ENCODE results near the gene SPPL2B. TPM values are rescaled to one million over a fixed set of nuclear protein-coding genes. Genes with fewer than 3 reads are reported as not detected.
A peak's percentile ranks its signal among the peaks of the same experiment; 100 is the strongest.

SPPL2B gene
- total and polyA plus RNA-seq, 9 of the 15 experiments (the other 6 are each of a cell fraction or from before 2014, with no cell fraction given) = 0.20 to 81.2 (median 15.1) TPM

DNA sequence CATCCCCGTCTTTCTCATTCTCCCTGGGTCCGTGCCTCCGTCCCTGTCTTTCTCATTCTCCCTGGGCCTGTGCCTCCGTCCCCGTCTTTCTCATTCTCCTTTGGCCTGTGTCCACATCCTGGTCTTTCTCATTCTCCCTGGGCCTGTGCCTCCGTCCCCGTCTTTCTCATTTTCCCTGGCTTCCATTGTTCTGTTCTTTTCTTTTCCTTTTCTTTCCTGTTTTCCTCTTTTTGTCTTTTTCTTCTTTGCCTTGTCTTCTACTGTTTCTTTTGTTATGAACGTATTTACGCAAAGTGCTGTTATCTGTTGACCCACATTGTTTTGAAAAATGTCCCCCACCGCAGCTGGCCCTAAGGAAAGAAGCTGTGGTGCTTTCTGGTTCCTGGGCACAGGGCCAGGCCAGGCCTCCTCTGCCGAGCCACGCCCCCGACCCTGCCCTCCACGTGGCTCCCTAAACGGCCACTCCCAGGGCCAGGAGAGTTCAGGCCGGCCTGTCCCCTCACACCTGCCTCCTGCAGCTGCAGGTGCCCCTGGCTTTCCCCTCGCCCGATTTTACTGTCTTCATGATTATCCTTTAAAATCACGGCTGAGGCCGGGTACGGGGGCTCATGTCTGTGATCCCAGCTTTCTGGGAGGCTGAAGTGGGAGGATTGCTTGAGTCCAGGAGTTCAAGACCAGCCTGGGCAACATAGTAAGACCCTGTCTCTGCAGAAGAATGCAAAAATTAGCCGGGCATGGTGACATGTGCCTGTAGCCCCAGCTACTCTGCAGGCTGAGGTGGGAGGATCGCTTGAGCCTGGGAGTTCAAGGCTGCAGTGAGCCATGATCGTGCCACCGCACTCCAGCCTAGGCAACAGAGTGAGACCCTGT lies 17.5 kb downstream of the SPPL2B start (continued):
- TF ChIP-seq MBD2 (IDR thresholded peaks at IDR 0.05; ENCODE audit: borderline replicate concordance, low read depth) (no peak; the same call in 1 of the 2 replicates), ZNF274 (IDR thresholded peaks at IDR 0.05; ENCODE audit: borderline replicate concordance, low read depth, low read length) (no peak), ARID1B (IDR thresholded peaks at IDR 0.05) (peak; percentile 95), ZNF347 (CRISPR knock-in tag; IDR thresholded peaks at IDR 0.05; ENCODE audit: low read depth) (no peak), HDAC1 (IDR thresholded peaks at IDR 0.05) (peak in 1 of 2 experiments; percentile 88; a peak in 2 of 4 replicates), ZBTB7A (IDR thresholded peaks at IDR 0.05; ENCODE audit: borderline replicate concordance, control insufficient read depth, low read depth, low read length) (no peak), NR2F6 (CRISPR knock-in tag; IDR thresholded peaks at IDR 0.05) (no peak), NFRKB (IDR thresholded peaks at IDR 0.05; ENCODE audit: low read depth) (no peak), FIP1L1 (IDR thresholded peaks at IDR 0.05; ENCODE audit: low read depth, low read length, poor library complexity, severe bottlenecking) (no peak), SMAD1 (IDR thresholded peaks at IDR 0.05; ENCODE audit: low read depth, low read length, partially characterized antibody) (no peak), CCNT2 (IDR thresholded peaks at IDR 0.05; ENCODE audit: borderline replicate concordance, extremely low read depth, insufficient read length, low read depth, low read length) (peak; percentile 54), GABPA (tag; conservative IDR thresholded peaks at IDR 0.05; ENCODE audit: low read depth) (no peak), POLR3A (IDR thresholded peaks at IDR 0.05; ENCODE audit: borderline replicate concordance, extremely low read depth, insufficient read depth, insufficient read length) (no peak), WHSC1 (IDR thresholded peaks at IDR 0.05; ENCODE audit: low read length) (no peak), ZNF780A (CRISPR knock-in tag; IDR thresholded peaks at IDR 0.05) (no peak), ELF2 (CRISPR knock-in tag; IDR thresholded peaks at IDR 0.05) (no peak), HNRNPLL (IDR thresholded peaks at IDR 0.05; ENCODE audit: low read depth, low read length, poor library complexity, severe bottlenecking) (no peak)
- TF ChIP-seq, protein P1, sequence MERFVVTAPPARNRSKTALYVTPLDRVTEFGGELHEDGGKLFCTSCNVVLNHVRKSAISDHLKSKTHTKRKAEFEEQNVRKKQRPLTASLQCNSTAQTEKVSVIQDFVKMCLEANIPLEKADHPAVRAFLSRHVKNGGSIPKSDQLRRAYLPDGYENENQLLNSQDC (CRISPR knock-in tag; IDR thresholded peaks at IDR 0.05) = no peak
- TF ChIP-seq, protein P2, sequence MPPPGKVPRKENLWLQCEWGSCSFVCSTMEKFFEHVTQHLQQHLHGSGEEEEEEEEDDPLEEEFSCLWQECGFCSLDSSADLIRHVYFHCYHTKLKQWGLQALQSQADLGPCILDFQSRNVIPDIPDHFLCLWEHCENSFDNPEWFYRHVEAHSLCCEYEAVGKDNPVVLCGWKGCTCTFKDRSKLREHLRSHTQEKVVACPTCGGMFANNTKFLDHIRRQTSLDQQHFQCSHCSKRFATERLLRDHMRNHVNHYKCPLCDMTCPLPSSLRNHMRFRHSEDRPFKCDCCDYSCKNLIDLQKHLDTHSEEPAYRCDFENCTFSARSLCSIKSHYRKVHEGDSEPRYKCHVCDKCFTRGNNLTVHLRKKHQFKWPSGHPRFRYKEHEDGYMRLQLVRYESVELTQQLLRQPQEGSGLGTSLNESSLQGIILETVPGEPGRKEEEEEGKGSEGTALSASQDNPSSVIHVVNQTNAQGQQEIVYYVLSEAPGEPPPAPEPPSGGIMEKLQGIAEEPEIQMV (tag; conservative IDR thresholded peaks at IDR 0.05; ENCODE audit: low read depth) = no peak
- TF ChIP-seq, protein P3, sequence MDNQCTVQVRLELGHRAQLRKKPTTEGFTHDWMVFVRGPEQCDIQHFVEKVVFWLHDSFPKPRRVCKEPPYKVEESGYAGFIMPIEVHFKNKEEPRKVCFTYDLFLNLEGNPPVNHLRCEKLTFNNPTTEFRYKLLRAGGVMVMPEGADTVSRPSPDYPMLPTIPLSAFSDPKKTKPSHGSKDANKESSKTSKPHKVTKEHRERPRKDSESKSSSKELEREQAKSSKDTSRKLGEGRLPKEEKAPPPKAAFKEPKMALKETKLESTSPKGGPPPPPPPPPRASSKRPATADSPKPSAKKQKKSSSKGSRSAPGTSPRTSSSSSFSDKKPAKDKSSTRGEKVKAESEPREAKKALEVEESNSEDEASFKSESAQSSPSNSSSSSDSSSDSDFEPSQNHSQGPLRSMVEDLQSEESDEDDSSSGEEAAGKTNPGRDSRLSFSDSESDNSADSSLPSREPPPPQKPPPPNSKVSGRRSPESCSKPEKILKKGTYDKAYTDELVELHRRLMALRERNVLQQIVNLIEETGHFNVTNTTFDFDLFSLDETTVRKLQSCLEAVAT (IDR thresholded peaks at IDR 0.05) = peak; percentile 81 to 95
- TF ChIP-seq, protein P4, sequence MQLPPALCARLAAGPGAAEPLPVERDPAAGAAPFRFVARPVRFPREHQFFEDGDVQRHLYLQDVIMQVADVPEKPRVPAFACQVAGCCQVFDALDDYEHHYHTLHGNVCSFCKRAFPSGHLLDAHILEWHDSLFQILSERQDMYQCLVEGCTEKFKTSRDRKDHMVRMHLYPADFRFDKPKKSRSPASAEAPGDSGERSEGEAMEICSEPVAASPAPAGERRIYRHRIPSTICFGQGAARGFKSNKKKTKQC (CRISPR knock-in tag; IDR thresholded peaks at IDR 0.05) = no peak
- TF ChIP-seq, protein P5, sequence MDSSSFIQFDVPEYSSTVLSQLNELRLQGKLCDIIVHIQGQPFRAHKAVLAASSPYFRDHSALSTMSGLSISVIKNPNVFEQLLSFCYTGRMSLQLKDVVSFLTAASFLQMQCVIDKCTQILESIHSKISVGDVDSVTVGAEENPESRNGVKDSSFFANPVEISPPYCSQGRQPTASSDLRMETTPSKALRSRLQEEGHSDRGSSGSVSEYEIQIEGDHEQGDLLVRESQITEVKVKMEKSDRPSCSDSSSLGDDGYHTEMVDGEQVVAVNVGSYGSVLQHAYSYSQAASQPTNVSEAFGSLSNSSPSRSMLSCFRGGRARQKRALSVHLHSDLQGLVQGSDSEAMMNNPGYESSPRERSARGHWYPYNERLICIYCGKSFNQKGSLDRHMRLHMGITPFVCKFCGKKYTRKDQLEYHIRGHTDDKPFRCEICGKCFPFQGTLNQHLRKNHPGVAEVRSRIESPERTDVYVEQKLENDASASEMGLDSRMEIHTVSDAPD (CRISPR knock-in tag; IDR thresholded peaks at IDR 0.05) = no peak

Data from K562 (cell line).